ENCODE measurements around the gene KRT76. TPM values are rescaled to one million over a fixed set of nuclear protein-coding genes. Genes with fewer than 3 reads are reported as not detected.

KRT76 gene
- polyA plus RNA-seq, 1 of the 3 experiments (the other 2 are of a cell fraction): not detected

GRCh38 chr12:52801773-52802172 is 24.6 kb upstream of the KRT76 start (continued):
- TF ChIP-seq TEAD4 (IDR thresholded peaks at IDR 0.05; ENCODE audit: borderline replicate concordance, insufficient read depth): no peak
- no peak for TF ChIP-seq SIN3A (IDR thresholded peaks at IDR 0.05; ENCODE audit: borderline replicate concordance, low read depth, low read length)

GRCh38 chr12:52800259-52800917 is 23.2 kb upstream of the KRT76 start:
- Histone ChIP-seq H3K9me2 (no peaks in the 10 kb centered on the region), H3K79me2 (ENCODE audit: insufficient read depth) (no peaks in the 10 kb centered on the region), H4K20me1 (ENCODE audit: insufficient read depth) (no peaks in the 10 kb centered on the region), H3K4me3 (ENCODE audit: low read depth in 2 of 2, low read length in 1 of 2) (no peak overlapping the region), H3F3A (replicated peaks; ENCODE audit: insufficient read depth) (peaks cover 3% of the 10 kb centered on the region), H3K4me2 (no peak overlapping the region; the same call in 1 of the 2 replicates), H3K36me3 (replicated peaks in 1 of 2; ENCODE audit: control insufficient read depth in 1 of 2, insufficient read depth in 2 of 2, low read length in 1 of 2) (no peaks in the 10 kb centered on the region), H3K4me1 (ENCODE audit: control insufficient read depth in 1 of 2, insufficient read depth in 2 of 2, low read depth in 1 of 2, low read length in 1 of 2) (no peaks in the 10 kb centered on the region), H3K27ac (ENCODE audit: low read depth in 2 of 2, low read length in 1 of 2) (no peak overlapping the region), H3K27me3 (ENCODE audit: insufficient read depth) (peaks cover 8% of the 10 kb centered on the region; the same call in 1 of the 2 replicates), H3K9me3 (no peaks in the 10 kb centered on the region), H3K9ac (no peak overlapping the region), H2AFZ (ENCODE audit: low read depth) (no peak overlapping the region)
- DNase-seq: no peak
- TF ChIP-seq REST (IDR thresholded peaks at IDR 0.05; ENCODE audit: low read depth, low read length): no peak
- no peak for TF ChIP-seq USF2 (IDR thresholded peaks at IDR 0.05; ENCODE audit: borderline replicate concordance, low read depth, low read length)
- no peak for TF ChIP-seq CTCF (IDR thresholded peaks at IDR 0.05)
- no peak for TF ChIP-seq ZBTB33 (IDR thresholded peaks at IDR 0.05; ENCODE audit: borderline replicate concordance, low read depth)
- TF ChIP-seq CHD2 (IDR thresholded peaks at IDR 0.05; ENCODE audit: low read length, partially characterized antibody): no peak
- TF ChIP-seq EZH2phosphoT487 (IDR thresholded peaks at IDR 0.05; ENCODE audit: borderline replicate concordance, low read depth): no peak
- TF ChIP-seq SIN3A (IDR thresholded peaks at IDR 0.05; ENCODE audit: borderline replicate concordance, low read depth, low read length): no peak
- TF ChIP-seq NFIC (IDR thresholded peaks at IDR 0.05; ENCODE audit: borderline replicate concordance): no peak
- TF ChIP-seq TEAD4 (IDR thresholded peaks at IDR 0.05; ENCODE audit: borderline replicate concordance, insufficient read depth): no peak
- TF ChIP-seq IRF3 (IDR thresholded peaks at IDR 0.05; ENCODE audit: low read depth, low read length): no peak
- TF ChIP-seq FOXM1 (IDR thresholded peaks at IDR 0.05; ENCODE audit: low read depth): no peak
- no peak for TF ChIP-seq USF1 (IDR thresholded peaks at IDR 0.05; ENCODE audit: borderline replicate concordance, low read depth)
- 26% methylated on average over 1 of the region's 1 CpG for WGBS (ENCODE audit: low lambda C conversion rate)
- ChIA-PET CTCF (interaction anchor here (1.4 kb wide), 1 partner anchor 79 kb away, joined by 5 read pairs; no protein-coding TSS in a partner anchor), POLR2A (no interaction called here)

All from SK-N-SH (cell line).